GM21737 (cell line): ENCODE results near the gene ARID5A.
A peak's percentile ranks its signal among the peaks of the same experiment; 100 is the strongest.

Source experiments
- ATAC-seq: cut with Tn5 transposase; IDR thresholded peaks from one replicate; pipeline ENCODE4 v1.9.1; 2021; ENCODE audit warnings: mild to moderate bottlenecking, moderate library complexity; ENCODE audit not compliant: unreplicated experiment

Gene ARID5A

DNA sequence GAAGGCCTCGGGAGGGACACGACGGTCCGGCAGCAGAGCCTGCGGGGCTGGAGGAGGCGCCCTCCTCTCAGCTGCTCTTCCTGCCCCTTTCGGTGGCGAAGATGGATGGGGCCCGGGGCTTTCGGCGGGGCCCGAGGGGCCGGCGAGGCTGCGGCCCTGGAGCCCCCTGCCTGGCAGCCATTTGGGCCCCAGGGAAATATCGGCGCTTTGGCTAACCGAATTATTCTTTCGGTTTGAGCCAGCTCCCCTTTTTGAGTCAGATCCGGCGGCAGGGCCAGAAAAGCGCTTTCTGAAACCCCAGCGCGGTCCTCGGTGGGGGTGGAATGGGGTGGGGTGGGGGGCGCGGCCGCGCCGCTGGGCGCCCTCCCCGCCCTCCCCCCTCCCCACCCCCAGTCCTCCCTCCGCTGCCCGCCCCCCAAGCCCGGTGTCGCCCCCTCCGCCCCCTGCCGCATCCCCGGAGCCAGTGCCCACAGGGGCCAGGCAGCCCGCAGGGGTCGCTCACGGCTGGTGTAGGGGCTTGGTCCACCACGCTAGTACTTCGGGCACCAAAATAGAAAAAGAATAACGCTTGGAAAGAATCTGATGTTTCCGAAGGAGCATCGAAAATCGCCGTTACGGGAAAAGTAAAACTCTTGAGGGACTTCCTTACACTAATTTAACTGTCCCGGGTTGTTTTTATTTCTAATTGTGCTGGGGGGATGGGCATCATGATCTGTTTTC lies 9.1 kb upstream of the ARID5A start:
- ATAC-seq = no peak

DNA sequence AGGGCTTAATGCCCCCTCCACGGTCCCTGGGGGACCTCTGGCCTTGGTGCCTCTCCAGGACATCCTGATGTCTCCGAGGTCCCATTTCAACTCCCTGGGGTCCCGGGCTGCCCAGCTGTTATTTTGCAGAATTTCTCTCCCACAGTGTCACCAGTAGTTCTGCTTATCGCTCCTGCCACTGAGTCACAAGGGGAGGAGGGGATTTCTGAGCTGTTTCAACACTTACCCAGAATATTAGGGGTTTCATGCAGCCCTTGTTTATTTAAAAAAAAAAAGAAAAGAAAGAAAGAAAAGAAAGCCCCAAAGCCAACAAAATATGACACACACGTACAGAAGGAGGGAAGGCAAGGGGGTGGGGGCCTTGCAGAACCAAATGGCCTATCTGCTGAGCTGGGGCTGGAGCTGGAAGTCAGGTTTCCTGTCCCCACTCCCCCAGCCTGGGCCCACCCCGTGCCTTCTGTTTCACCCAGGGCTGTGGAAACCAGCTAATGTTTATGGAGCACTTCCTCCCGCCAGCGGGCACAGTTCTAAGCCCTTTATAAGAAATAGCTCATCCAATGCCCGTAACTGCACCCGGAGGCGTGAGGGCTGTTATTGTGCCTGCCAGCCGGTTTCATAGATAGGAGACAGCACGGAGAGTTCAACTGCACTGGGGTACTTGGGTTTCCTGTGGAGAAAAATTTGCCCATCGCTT lies 8.4 kb upstream of the ARID5A start:
- no peak for ATAC-seq

DNA sequence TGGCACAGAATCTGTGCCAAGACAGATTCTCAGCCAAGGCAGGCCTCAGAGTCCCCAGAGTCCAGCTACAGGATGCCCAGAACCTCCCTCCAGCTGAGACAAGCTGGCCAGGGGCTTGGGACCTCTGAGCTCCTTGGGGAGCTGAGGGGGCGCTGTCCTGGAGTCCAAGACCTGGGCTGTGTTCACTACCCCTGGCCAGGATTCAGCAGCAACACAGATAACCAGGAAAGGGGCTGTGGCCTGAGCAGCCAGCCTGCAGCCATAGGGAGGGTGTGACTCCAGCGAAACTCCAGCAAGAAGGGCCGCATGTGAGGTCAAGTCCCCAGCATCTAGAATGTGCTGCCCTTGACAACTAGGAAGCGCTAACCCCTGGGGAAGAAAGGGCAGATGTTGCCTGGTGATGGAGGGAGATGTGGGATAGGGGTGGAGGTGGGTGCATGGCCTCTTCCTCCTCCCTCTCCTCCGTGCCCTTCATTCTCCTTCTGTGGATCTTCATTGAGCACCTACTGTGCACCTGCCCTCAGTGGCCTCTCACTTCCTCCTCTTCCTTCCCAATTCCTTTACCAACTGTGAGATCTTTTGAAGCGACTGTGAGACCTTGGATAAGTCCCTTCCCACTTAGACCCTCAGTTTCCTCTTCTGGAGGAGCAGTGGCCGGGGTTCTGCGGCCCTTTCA lies 7.7 kb upstream of the ARID5A start:
- no peak for ATAC-seq

DNA sequence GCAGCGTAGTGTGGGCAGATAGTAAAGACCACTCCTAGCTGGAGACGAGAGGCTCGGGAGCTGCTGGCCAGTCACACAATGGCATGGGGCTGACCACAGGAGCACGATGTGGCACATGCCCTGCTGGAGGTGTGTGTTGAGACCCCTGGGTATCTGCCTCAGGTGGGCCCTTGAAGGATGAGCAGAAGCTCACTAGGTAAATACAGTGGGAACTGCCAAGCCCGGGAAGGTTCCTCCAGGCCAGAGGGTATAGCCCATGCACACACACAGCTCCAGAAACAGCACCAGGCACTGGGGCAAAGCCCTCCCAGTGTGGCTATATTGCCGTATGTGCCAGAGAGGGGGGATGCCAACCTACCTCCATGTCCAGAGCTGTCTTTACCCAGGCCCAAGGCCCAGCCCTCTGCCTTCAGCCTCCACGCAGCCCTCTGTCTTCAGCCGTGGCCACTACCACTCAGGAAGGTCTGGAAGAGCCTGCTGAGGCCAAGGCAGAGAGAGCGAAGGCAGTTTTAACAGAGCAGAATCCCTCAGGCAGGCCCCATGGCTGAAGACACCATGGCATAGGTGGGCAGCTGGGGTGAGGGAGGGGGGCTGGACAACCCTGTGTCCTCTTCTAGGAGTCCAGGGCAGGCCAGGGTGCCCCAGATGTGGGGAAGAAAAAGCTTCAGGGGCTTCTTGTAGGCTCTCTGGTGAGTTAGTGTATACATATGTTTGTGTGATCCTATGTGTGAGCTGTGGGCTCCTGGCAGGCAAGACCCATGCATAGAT lies 7.0 kb upstream of the ARID5A start:
- ATAC-seq = no peak

DNA sequence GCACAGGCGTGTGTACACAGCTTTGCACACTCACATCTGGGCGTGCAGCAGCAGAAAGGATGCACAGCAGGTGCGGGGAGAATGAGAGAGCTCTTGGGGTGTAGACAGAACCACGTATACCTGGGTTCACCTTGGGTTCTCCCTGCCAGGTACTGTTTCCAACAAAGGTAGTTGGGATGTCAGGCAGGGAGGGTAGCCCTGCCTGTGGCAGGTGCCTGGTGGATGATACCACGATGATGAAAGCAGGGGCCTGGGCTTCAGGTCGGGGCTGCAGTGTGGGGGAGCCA lies 6.5 kb upstream of the ARID5A start:
- no peak for ATAC-seq

DNA sequence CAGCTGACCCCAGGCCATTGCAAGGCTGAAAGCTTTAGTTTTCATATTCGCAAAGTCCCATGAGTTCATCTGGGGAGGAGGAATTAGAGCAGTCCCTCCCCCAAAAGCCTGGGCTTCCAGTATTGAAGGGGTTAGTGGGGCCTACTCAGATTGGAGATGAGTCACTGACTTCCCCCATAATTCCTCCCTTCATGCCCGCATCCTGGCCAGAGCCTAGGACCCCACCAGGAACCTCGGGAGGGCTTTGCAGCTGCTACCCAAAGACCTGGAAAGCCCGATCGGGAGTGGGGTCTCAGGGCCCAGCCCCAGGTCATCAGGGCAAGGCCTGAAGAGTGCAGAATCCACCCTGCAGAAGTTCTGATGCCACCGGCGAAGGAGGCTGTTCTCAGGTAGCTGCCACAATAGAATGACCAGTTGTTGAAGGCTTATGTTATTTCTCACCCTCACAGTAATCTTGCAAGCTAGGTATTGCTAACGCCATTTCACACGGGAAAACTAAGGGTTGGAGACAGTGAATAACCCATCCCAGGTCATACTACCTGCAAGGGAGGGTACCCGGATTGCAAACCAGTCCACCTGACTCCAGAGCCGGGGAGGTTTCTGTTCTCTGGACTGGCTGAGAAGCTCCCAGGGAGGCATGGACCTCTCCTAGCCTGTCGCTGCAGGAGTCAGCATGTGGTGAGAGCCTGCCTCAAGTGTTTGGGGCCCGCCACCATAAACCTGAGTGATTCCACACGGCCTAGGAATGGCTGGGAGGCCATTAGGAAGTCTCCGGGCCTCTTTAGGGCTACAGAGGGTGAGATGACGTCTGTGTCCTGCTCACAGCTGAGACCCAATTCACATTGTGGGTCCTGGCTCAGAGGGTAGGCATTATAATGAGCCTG lies 5.8 kb upstream of the ARID5A start:
- no peak for ATAC-seq

DNA sequence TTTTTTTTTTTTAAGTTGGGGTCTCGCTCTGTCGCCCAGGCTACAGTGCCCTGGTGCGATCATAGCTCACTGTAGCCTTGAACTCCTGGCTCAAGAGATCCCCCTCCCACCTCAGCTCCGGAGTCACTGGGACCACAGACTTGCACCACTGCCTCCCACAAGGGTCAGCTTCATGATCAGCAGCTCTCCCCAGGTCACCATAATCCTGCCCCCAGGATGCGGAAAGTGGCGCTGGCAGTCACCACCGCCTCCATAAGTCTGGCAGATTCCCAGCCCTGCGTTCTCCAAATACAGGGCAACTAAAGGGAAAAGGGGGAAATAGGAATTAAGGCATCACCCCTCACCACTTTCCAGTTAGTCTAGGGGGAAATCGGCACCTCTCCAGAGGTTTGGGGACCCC lies 5.2 kb upstream of the ARID5A start:
- ATAC-seq = no peak

DNA sequence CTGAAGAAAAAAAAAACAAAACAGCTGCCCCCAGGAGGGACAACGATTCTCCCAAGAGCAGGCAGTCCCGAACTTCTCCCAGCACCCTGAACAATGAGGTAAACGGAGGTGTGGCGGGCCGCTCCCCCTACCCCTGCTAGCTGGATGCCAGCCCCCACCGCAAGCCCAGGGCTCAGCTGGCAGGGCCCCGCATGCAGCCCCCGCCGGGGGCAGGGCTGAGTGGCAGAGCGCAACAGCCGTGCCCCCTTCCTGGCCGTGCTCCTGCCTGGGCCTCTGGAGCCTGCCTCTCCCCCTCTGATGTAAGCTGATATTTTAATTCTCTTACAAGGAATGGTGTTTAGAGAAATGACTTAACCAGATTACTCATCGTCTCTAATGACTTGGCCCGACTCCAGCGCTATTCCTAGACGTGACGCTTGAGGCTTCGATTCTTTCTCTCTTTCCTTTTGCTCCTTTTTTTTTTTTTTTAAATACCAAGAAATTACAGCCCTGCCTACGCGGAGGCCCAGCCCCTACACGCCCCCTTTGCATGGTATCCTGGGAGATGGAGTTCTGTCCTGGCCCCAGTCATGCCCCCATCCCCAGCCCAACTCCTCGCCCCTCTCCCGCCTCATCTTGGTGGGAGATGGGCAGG lies 4.6 kb upstream of the ARID5A start:
- ATAC-seq = no peak

DNA sequence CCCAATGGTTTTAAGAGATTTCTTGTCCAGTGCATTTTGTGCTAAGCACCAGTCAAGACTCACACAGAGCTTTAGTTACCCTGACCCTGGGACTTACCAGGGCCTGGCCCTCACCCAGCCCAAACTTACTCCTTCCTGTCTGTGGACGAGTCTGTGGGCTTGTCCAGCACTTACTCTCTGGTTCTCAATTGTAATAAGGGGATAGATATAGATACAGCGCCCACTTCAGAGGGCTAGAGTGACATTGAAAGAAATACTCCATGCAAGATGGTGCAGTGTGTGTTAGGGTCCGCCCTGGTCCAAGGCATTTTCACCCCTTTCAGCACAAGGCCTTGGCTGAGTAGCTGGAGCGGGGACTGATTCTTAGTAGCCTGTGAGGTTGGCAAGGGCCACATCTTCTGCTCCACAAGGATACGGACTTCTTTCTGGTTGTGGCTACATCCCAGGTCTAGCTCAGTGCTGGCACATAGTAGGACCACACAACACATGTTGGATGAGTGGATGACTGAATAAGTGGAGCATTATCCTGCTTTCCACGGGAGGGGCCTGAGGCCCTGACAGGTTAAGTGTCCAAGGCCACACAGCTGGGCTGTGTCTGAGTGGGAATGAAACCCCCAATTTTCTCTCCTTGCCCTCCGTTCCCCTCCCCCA lies 3.8 kb upstream of the ARID5A start:
- ATAC-seq = no peak

DNA sequence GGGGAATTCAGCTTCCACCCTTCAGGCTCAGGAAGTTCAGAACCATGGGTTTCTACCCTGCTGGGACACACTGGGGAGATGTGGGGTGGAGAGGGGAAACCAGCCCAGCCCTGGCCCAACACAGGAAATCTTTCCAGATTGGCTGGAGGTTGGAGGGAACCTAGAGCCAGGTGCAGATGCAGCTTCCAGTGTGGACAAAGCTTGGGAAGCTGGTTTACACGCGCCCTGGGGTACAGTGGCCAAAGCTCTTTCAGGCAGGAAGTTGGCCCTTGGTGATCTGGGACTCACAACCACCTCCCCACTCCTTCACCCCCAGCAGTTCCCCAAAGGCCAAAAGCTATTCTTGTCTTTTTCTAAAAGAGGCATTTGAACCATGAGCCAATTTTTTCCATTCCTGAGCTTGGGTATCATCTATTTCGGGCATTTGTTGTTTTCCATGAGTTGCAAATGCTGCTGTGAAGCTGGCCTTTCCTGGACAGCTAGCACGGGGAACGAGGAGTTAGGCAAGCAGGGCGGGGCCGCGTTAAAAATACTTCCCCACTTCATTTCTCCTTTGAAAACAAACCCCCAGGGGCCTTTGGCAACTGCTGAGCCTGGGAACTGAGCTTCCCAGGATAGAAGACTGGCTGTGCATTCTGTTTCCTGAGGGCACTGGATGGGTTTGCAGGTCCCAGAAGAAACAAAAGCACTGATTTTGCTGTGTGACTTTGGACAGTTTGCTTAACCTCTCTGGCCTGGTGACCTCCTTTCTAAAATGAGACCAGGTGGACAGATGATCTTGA lies 3.1 kb upstream of the ARID5A start:
- no peak for ATAC-seq

DNA sequence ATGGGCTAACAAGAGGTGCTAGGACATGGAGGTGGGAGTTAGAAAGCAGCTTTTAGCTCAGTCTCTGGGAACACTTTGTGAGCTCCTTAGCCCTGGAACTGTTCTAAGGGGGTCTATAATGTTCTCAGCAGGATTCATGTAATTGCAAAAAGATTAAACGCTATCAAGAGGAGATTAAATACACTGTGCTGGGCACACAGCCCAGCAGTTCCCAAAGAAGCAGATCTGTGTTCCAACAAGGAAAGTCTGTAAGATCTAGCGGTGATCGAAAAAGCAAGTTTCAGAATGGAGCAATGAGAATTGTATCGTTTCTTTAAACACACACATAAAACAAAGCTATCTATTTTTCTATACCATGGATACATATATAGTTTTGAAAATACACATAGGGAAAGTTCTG lies 2.4 kb upstream of the ARID5A start:
- ATAC-seq = no peak

DNA sequence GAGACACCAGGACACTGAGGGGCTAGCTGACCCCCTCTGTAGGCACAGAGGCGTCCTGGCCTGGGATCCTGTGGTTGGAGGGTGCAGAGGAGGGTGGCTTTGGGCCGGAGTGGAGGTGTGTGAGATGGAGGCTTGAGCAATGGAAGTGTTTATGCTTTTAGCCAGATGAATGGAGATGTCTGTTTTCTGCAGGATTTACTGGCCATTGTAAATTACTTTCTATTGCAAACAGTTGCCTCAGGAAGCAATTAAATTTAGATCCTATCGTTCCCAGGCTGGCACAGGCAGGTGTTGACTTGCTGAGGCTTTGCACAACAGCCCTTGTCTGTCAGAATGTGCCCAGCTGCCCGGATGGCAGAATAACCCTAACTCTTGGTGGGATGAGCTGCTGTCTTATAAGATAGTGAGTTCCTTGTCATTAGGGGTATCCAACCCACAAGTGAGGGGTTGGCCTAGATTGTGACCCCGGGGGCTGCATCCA lies 1.8 kb upstream of the ARID5A start:
- ATAC-seq = no peak

DNA sequence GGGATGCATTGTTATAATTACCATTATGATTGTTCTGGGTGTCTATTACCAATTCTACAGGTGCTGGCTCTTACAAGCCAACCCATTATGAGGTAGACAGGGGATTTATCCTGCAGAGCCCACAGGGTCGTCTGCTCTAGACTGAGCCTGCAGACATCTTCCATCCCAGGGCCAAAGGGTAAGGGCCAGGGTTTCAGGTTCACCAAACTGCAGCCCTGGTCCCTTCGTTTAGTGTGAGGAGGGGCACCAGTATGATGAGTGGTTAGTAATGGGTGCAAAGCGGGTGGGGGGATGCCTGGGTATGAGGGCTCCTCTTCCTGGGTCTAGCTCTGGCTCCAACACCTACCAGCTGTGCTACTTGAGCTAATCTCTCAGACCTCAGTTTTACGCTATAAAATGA lies 1.2 kb upstream of the ARID5A start:
- ATAC-seq = no peak

DNA sequence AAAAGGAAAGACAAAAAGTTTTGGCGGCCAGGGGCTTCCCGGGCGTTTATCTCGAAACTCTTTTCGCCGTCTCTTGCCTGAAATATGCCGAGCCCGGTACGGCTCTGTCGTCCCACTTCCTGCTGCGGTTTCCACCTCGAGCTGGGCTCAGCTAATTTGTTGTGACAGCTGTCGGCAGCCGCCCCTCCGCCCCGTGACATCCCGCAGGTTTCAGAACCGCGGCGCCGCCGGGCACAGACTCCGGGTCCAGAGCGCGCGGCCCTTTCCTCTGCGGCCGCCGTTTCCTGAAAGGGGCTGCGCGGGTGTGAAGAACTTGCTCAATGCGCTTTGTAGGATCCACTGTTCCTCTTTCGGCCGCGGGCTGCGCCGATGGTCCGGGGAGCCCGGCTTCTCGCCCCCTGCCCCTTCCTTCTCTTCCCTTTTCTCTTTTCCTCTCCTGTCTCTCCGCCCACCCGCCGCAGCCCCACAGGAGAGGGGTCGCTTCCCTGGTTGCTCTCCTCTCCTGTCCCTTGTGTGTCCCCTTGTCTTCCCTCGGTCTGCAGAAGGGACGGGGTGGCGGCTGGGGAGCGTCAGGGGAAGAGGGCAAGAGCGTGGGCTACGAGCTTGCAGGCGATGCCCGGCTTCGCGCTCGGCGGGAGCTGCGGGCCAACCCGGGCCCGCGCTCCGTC lies 648 bp downstream of the ARID5A start:
- peak; percentile 48 for ATAC-seq

DNA sequence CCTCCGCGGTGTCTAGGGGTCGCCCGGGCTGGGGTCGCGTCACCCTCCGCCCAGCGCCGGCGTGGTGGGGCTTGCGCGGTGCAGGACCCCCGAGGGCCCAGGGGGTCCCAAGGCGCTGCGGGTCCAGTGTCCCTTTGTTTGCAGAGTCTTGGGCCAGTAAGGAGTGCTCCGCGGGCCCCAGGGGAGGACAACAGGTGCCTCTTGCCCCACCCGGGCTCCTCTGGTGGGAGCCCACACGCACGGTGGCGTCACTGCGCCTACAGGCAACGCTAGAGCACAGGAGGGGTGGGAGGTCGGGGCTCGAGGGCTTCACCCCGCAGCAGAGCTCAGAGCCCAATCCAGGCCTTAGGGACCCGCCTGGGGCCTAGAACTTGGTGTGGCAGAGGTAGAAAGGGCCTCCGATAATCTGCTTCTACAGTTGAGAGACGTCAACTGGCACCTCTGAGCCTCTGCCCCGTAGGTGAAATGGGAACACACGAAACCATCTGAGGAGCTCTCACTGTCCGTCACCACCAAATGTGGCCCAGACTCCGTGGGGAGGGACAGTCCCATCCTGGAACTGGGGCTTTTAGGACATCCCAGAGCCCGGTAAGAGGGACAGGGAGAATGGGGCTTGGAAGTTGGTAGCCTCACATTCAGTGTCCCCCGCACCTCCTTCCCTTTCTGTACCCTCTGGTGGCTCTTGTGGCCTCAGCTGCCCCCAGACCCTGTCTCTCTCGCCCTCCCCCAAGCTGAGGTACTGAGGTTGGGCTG lies 1.4 kb downstream of the ARID5A start:
- no peak for ATAC-seq

DNA sequence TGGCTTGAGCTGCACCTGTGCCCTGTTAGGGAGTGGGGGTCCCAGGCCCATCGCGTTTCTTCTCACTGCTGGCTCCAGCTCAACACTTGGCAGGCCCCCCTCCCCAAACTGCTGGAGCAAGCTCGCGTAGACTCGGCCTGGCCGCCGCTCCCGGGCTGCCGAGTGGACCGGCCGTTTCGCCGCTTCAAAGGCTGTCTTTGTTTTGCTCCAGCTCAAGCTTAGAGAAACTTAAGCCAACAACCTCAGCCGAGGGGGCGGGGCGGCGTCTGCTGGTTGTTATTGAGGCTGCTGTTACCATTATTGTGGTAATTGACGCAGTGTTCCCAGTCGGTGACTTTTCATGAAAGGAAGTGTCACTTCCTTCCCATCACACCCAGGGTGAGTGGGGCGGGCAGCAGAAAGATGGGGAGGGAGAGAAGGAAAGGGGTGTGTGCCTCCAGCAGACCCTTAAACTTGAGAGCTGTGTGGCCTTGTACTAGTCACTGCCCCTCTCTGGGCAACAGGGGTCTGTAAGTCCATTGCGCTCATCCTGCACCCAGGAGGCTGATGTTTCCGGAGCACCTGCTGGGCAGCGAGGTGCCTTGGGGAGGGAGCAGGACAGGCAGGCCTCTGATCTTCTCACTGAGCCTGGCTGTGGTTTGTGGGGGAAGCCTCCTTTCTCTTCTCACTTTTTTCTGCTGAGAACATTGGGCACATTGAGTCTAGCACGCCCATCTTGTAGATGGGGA lies 2.1 kb downstream of the ARID5A start:
- no peak for ATAC-seq
